NCI-H524 treated with DMSO at 0.1 percent for 48 hours (cell line): Measurements from ENCODE around the gene ST3GAL3.

Experiments
- DNase-seq: peaks from one replicate; lab custom pipeline; 2025; lab: John Stamatoyannopoulos, UW

ST3GAL3 gene

GRCh38 chr1:43938892-43939587, 231.7 kb downstream of the ST3GAL3 start:
- DNase-seq, result no peak

GRCh38 chr1:43942411-43942810, 235.1 kb downstream of the ST3GAL3 start:
- no peak for DNase-seq

- no peak for DNase-seq
Measured at GRCh38 chr1:43944860-43945259, 237.5 kb downstream of the ST3GAL3 start.

GRCh38 chr1:43945674-43946235, 238.4 kb downstream of the ST3GAL3 start:
- DNase-seq, result no peak

- peak; percentile 61 for DNase-seq
Measured at GRCh38 chr1:43946236-43947060, 239.1 kb downstream of the ST3GAL3 start, which contains the start of gene IPO13. Gene IPO13, plus strand, starts transcription at chr1:43946950. Its CDS starts 651 bp downstream, at chr1:43947601.

- no peak for DNase-seq
Measured at GRCh38 chr1:43947061-43947873, 239.9 kb downstream of the ST3GAL3 start.

- DNase-seq, result no peak
Measured at GRCh38 chr1:43947874-43948437, 240.6 kb downstream of the ST3GAL3 start.

- no peak for DNase-seq
Measured at GRCh38 chr1:43949678-43950077, 242.3 kb downstream of the ST3GAL3 start.

GRCh38 chr1:43951021-43951985, 244.0 kb downstream of the ST3GAL3 start:
- no peak for DNase-seq

GRCh38 chr1:43952731-43953346, 245.5 kb downstream of the ST3GAL3 start:
- peak; percentile 95 for DNase-seq

GRCh38 chr1:43953361-43953760, 246.0 kb downstream of the ST3GAL3 start:
- DNase-seq, result no peak

- DNase-seq, result no peak
Measured at GRCh38 chr1:43954036-43954435, 246.7 kb downstream of the ST3GAL3 start.

- no peak for DNase-seq
Measured at GRCh38 chr1:43956234-43956633, 248.9 kb downstream of the ST3GAL3 start.

GRCh38 chr1:43957407-43958040, 250.2 kb downstream of the ST3GAL3 start:
- DNase-seq, result no peak

GRCh38 chr1:43958351-43959255, 251.3 kb downstream of the ST3GAL3 start:
- DNase-seq, result no peak

- DNase-seq, result no peak
Measured at GRCh38 chr1:43960798-43961197, 253.5 kb downstream of the ST3GAL3 start.

- no peak for DNase-seq
Measured at GRCh38 chr1:43961692-43962091, 254.4 kb downstream of the ST3GAL3 start.

- DNase-seq, result no peak
Measured at GRCh38 chr1:43962324-43962723, 255.0 kb downstream of the ST3GAL3 start.
